ENCODE data around the gene ABCA1.
"Not testable (repeated sequence)": the region's sequence is repeated elsewhere in the genome, so short reads cannot be mapped to it uniquely, and the experiment has no call there.

Gene ABCA1

DNA sequence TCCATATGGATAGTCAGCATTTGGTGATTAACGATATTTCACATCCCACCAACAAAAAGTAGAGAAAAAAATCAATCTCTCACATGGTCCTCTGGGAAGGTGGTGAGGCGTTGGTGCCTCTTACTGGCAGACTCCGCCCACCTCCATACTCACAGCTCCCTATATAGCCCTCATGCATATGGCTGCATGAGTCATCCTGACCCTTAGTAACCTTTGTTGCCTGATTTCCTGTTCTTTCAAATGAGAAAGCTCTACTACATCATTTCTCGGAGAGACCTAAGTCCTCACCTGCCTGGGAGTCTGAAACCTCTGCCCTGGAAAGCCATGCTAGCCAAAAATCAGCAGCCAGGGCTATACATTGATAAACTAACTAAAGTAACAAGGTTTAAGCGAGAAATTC is 33.3 kb upstream of the ABCA1 start:
- TF ChIP-seq EZH2phosphoT487 (IDR thresholded peaks at IDR 0.05; ENCODE audit: low read depth), result no peak
- TF ChIP-seq, protein P1, sequence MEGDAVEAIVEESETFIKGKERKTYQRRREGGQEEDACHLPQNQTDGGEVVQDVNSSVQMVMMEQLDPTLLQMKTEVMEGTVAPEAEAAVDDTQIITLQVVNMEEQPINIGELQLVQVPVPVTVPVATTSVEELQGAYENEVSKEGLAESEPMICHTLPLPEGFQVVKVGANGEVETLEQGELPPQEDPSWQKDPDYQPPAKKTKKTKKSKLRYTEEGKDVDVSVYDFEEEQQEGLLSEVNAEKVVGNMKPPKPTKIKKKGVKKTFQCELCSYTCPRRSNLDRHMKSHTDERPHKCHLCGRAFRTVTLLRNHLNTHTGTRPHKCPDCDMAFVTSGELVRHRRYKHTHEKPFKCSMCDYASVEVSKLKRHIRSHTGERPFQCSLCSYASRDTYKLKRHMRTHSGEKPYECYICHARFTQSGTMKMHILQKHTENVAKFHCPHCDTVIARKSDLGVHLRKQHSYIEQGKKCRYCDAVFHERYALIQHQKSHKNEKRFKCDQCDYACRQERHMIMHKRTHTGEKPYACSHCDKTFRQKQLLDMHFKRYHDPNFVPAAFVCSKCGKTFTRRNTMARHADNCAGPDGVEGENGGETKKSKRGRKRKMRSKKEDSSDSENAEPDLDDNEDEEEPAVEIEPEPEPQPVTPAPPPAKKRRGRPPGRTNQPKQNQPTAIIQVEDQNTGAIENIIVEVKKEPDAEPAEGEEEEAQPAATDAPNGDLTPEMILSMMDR (IDR thresholded peaks at IDR 0.05; ENCODE audit: low read depth, low read length), result no peak
- Histone ChIP-seq H3K9ac (ENCODE audit: low read length) (no peak overlapping the region), H3K4me3 (ENCODE audit: low read length) (no peak overlapping the region), H2AFZ (ENCODE audit: low read depth, low read length) (no peak overlapping the region; the same call in 1 of the 2 replicates), H3K27me3 (ENCODE audit: low read depth, low read length) (peaks cover 22% of the 10 kb centered on the region), H3K4me1 (ENCODE audit: low read length) (peaks cover 5% of the 10 kb centered on the region), H3K27ac (ENCODE audit: low read length) (no peak overlapping the region), H3K4me2 (ENCODE audit: low read length) (peak overlapping the region; percentile 4; the same call in 1 of the 2 replicates), H4K20me1 (ENCODE audit: insufficient read depth, low read length) (no peaks in the 10 kb centered on the region), H3K79me2 (ENCODE audit: low read length) (no peaks in the 10 kb centered on the region), H3K36me3 (replicated peaks; ENCODE audit: low read depth, low read length) (no peaks in the 10 kb centered on the region), H3K9me3 (ENCODE audit: insufficient read depth, low read length) (no peaks in the 10 kb centered on the region)

DNA sequence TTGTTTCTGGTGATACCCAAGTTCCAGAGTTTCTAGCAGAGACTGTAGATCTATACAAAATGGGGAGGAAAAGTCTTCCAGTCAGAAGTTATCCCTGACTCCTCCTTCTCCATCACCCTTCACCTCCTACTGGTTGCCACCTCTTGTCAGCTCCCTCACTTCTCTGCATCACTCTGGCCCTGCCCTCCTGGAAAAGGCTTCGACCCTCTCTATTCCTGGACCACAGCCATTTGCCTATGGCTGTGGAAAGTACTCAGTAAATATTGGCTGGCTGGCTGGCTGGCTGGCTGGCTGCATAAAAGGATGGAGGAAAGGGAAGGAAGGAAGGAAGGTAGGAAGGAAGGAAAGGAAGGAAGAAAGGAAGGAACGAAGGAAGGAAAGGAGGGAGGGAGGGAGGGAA is 32.7 kb upstream of the ABCA1 start:
- H4K20me1 ChIP-seq (ENCODE audit: insufficient read depth, low read length), result no peaks in the 10 kb centered on the region
- TF ChIP-seq, protein P1 (IDR thresholded peaks at IDR 0.05; ENCODE audit: low read depth, low read length), result no peak
- TF ChIP-seq EZH2phosphoT487 (IDR thresholded peaks at IDR 0.05; ENCODE audit: low read depth), result no peak

DNA sequence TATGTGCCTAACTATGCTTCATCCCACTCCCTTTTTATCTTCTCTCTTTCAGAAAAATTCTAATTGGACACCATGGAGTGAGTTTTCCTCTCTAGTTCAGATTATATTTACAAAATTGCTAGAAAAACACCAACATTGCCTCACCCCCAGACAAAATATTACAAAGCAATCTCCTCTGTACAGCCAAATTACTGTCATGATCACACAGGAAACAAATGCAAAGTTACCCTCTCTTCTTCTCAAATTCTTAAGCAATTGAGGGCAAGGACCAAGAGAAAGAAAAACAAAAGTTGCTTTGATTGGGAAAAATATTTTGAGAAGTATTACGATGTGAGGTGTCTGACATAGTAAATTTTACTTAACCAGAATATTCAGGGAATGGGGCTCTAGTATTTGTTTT is 30.8 kb upstream of the ABCA1 start:
- Histone ChIP-seq H3K4me2 (ENCODE audit: low read length) (no peak overlapping the region), H3K36me3 (replicated peaks; ENCODE audit: low read depth, low read length) (no peaks in the 10 kb centered on the region), H2AFZ (ENCODE audit: low read depth, low read length) (no peak overlapping the region), H3K4me1 (ENCODE audit: low read length) (peaks cover 5% of the 10 kb centered on the region), H3K4me3 (ENCODE audit: low read length) (no peak overlapping the region), H3K79me2 (ENCODE audit: low read length) (no peaks in the 10 kb centered on the region), H3K9ac (ENCODE audit: low read length) (no peak overlapping the region), H4K20me1 (ENCODE audit: insufficient read depth, low read length) (no peaks in the 10 kb centered on the region), H3K27ac (ENCODE audit: low read length) (no peak overlapping the region), H3K9me3 (ENCODE audit: insufficient read depth, low read length) (no peaks in the 10 kb centered on the region), H3K27me3 (ENCODE audit: low read depth, low read length) (peaks cover 22% of the 10 kb centered on the region)
- no peak for TF ChIP-seq EZH2phosphoT487 (IDR thresholded peaks at IDR 0.05; ENCODE audit: low read depth)
- TF ChIP-seq, protein P1 (IDR thresholded peaks at IDR 0.05; ENCODE audit: low read depth, low read length), result no peak

More for the DNA sequence above, 32.7 kb upstream of the ABCA1 start:
- Histone ChIP-seq H3K79me2 (ENCODE audit: low read length) (no peaks in the 10 kb centered on the region), H3K4me3 (ENCODE audit: low read length) (no peak overlapping the region), H3K27ac (ENCODE audit: low read length) (no peak overlapping the region), H3K4me2 (ENCODE audit: low read length) (no peak overlapping the region), H3K27me3 (ENCODE audit: low read depth, low read length) (peaks cover 22% of the 10 kb centered on the region), H3K4me1 (ENCODE audit: low read length) (peaks cover 5% of the 10 kb centered on the region), H3K9ac (ENCODE audit: low read length) (no peak overlapping the region), H2AFZ (ENCODE audit: low read depth, low read length) (no peak overlapping the region), H3K9me3 (ENCODE audit: insufficient read depth, low read length) (no peaks in the 10 kb centered on the region), H3K36me3 (replicated peaks; ENCODE audit: low read depth, low read length) (no peaks in the 10 kb centered on the region)

DNA sequence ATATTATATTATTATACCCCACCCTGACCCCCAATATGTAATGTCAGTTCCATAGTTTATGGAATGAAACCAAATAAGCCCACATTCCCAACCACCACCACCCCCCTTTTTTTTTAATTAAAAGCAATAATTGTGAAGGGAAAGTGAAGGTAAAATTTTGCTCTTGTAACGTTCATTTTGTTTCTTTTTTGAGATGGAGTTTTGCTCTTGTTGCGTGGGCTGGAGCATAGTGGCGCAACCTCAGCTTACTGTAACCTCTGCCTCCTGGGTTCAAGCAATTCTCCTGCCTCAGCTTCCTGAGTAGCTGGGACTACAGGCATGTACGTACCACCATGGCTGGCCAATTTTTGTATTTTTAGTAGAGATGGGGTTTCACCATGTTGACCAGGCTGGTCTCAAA is 30.1 kb upstream of the ABCA1 start:
- not testable (repeated sequence) for H3K79me2 ChIP-seq (ENCODE audit: low read length); H2AFZ ChIP-seq (ENCODE audit: low read depth, low read length); H3K9me3 ChIP-seq (ENCODE audit: insufficient read depth, low read length); H3K27ac ChIP-seq (ENCODE audit: low read length); H3K9ac ChIP-seq (ENCODE audit: low read length); H3K4me1 ChIP-seq (ENCODE audit: low read length); H3K4me2 ChIP-seq (ENCODE audit: low read length); H4K20me1 ChIP-seq (ENCODE audit: insufficient read depth, low read length); H3K36me3 ChIP-seq (replicated peaks; ENCODE audit: low read depth, low read length); H3K4me3 ChIP-seq (ENCODE audit: low read length)
- H3K27me3 ChIP-seq (ENCODE audit: low read depth, low read length), result peaks cover 24% of the 10 kb centered on the region

DNA sequence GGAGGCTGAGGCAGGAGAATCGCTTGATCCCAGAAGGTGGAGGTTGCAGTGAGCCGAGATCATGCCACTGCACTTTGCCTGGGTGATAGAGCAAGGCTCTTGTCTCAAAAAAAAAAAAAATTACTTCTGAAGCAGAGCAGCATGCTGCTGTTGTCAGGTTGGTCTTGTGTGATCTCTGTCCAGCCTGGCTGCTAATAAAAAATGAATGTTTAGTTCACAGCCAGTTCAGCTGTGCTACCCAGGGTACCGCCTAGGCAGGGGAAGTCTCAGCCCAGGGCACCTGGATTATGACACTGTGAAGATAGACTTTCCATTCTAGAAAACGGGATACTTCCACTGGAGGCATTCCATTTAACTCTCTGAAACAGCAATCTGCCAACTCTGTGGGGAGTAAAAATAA is 23.5 kb upstream of the ABCA1 start:
- no peak overlapping the region for H2AFZ ChIP-seq (ENCODE audit: low read depth, low read length)
- no peak overlapping the region for H3K27ac ChIP-seq (ENCODE audit: low read length)
- H4K20me1 ChIP-seq (ENCODE audit: insufficient read depth, low read length), result no peaks in the 10 kb centered on the region
- no peaks in the 10 kb centered on the region for H3K9me3 ChIP-seq (ENCODE audit: insufficient read depth, low read length)
- TF ChIP-seq EZH2phosphoT487 (IDR thresholded peaks at IDR 0.05; ENCODE audit: low read depth), result no peak
- TF ChIP-seq, protein P1 (IDR thresholded peaks at IDR 0.05; ENCODE audit: low read depth, low read length), result no peak
- 0 out of 2 replicates have a peak, but pooled peaks cover 3% of the 10 kb centered on the region for H3K27me3 ChIP-seq (ENCODE audit: low read depth, low read length)
- H3K4me1 ChIP-seq (ENCODE audit: low read length), result no peaks in the 10 kb centered on the region
- no peak overlapping the region for H3K4me3 ChIP-seq (ENCODE audit: low read length)
- H3K4me2 ChIP-seq (ENCODE audit: low read length), result no peak overlapping the region
- H3K36me3 ChIP-seq (replicated peaks; ENCODE audit: low read depth, low read length), result no peaks in the 10 kb centered on the region
- H3K79me2 ChIP-seq (ENCODE audit: low read length), result no peaks in the 10 kb centered on the region
- H3K9ac ChIP-seq (ENCODE audit: low read length), result no peak overlapping the region

Data from OCI-LY3 (cell line).